Subcutaneous abdominal adipose tissue (tissue), 5 donors: ENCODE measurements around the gene GCNT4.

Experiments
- H3K27ac ChIP-seq: one replicate; pipeline ENCODE4 v1.7.0; 2013; ENCODE audit warnings: low read depth, mild to moderate bottlenecking, inconsistent platforms, low read length, moderate library complexity
- H3K27me3 ChIP-seq, 5 donors: one replicate each; pipeline ENCODE4 v1.7.0; 2013; ENCODE audit warnings: low read length in 5 of 5, inconsistent platforms in 1 of 5; ENCODE audit not compliant: control insufficient read depth in 5 of 5, insufficient read depth in 4 of 5
- H3K36me3 ChIP-seq, 5 donors: one replicate each; pipeline ENCODE4 v1.7.0; 2013; ENCODE audit warnings: low read length in 5 of 5; ENCODE audit not compliant: control insufficient read depth in 5 of 5, insufficient read depth in 5 of 5
- H3K4me1 ChIP-seq, 5 donors: one replicate each; pipeline ENCODE4 v1.7.0; 2013; ENCODE audit warnings: low read length in 5 of 5, mild to moderate bottlenecking in 3 of 5, moderate library complexity in 1 of 5; ENCODE audit not compliant: control insufficient read depth in 5 of 5, insufficient read depth in 5 of 5
- H3K4me3 ChIP-seq, 5 donors: one replicate each; pipeline ENCODE4 v1.7.0; 2013; ENCODE audit warnings: low read length in 5 of 5, low read depth in 1 of 5
- H3K9ac ChIP-seq, 5 donors: one replicate each; pipeline ENCODE4 v1.7.0; 2013; ENCODE audit warnings: low read length in 5 of 5, mild to moderate bottlenecking in 4 of 5, moderate library complexity in 3 of 5
- H3K9me3 ChIP-seq, 5 donors: one replicate each; pipeline ENCODE4 v1.7.0; 2013; ENCODE audit warnings: low read length in 5 of 5; ENCODE audit not compliant: control insufficient read depth in 5 of 5
- donor health status: healthy.
- donor health status: healthy.
- donor health status: healthy.
- donor health status: healthy.
- donor health status: healthy.

Gene GCNT4

DNA sequence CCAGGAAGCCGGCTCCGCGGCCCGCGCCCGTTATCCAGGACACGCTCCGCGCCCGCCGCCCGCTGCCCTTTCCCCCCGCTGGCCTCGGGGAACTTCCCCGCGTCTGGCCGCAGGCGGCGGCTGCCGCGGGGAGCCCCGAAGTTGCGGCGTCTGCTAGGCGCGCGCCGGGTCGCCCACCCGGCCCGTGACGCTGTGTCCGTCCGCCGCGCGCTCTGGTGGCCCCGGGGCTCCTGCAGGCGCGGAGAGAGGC, 621 bp upstream of the GCNT4 start:
- H3K36me3 ChIP-seq = no peaks in the 10 kb centered on the region
- H3K27ac ChIP-seq = peak overlapping the region; percentile 61
- peak overlapping the region in 3 of 5 donors; percentile 38 to 60 (median 60) for H3K9ac ChIP-seq
- H3K4me1 ChIP-seq = peaks cover 1 to 41% (median 18%) of the 10 kb centered on the region in 5 donors
- H3K27me3 ChIP-seq = peaks cover 0 to 15% (median 2%) of the 10 kb centered on the region in 5 donors
- H3K4me3 ChIP-seq = peak overlapping the region in 4 of 5 donors; percentile 74 to 87 (median 81)
- H3K9me3 ChIP-seq = no peaks in the 10 kb centered on the region

DNA sequence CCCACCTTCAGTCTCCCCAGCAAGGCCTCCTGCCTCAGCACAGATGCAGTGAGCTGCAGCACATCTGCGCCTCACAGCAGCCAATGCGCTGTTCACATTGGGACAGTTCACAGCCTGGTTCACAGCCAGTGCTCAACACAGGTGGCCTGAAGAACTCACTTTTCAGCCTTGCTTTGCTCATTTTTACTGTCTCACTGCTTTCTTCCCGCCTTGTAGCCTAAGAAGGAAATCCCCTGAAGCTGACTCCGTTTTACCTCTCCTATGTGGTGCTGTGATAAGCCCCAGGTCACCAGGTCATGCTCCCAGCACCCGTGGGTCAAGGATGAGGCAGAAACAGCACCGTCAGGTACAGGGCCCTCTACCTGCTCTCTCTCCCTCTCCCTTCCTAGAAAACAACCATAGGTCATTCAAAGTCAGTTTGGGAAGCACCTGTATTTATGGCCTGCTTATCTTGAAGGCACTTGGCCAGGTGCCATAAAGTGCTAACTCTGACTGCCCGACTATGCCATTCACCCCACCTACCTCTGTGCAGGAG, 1.1 kb downstream of the GCNT4 start:
- Histone ChIP-seq H3K9ac (no peak overlapping the region), H3K36me3 (peaks cover 0 to under 1% (median 0%) of the 10 kb centered on the region in 5 donors), H3K27ac (no peak overlapping the region), H3K4me3 (no peak overlapping the region), H3K27me3 (peaks cover 0 to 14% (median 2%) of the 10 kb centered on the region in 5 donors), H3K9me3 (no peaks in the 10 kb centered on the region), H3K4me1 (peaks cover 1 to 36% (median 18%) of the 10 kb centered on the region in 5 donors)

DNA sequence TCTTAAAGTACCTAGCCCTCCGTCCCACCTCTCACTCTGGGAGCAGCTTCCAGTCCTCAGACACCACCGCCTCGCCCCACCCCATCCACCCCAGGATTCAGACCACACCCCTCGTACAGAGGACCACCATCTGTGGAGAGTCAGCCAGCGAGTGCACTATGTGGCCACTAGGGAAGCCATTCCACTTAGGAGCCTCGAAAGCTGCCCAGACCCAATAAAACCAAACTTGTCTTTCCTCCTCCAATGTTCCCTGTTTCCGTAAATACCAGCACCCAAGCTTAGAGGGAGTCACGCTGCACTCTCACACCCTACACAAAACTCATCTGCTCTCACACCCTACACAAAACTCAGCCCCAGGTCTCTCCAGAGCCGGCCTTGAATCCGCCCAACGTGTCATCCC, 1.9 kb downstream of the GCNT4 start:
- no peak overlapping the region for H3K27ac ChIP-seq
- H3K9ac ChIP-seq = no peak overlapping the region
- H3K36me3 ChIP-seq = peaks cover 0 to 2% (median 0%) of the 10 kb centered on the region in 5 donors
- H3K4me1 ChIP-seq = peaks cover 1 to 36% (median 18%) of the 10 kb centered on the region in 5 donors
- H3K27me3 ChIP-seq = peaks cover 0 to 9% (median 0%) of the 10 kb centered on the region in 5 donors
- H3K4me3 ChIP-seq = no peak overlapping the region
- H3K9me3 ChIP-seq = no peaks in the 10 kb centered on the region

DNA sequence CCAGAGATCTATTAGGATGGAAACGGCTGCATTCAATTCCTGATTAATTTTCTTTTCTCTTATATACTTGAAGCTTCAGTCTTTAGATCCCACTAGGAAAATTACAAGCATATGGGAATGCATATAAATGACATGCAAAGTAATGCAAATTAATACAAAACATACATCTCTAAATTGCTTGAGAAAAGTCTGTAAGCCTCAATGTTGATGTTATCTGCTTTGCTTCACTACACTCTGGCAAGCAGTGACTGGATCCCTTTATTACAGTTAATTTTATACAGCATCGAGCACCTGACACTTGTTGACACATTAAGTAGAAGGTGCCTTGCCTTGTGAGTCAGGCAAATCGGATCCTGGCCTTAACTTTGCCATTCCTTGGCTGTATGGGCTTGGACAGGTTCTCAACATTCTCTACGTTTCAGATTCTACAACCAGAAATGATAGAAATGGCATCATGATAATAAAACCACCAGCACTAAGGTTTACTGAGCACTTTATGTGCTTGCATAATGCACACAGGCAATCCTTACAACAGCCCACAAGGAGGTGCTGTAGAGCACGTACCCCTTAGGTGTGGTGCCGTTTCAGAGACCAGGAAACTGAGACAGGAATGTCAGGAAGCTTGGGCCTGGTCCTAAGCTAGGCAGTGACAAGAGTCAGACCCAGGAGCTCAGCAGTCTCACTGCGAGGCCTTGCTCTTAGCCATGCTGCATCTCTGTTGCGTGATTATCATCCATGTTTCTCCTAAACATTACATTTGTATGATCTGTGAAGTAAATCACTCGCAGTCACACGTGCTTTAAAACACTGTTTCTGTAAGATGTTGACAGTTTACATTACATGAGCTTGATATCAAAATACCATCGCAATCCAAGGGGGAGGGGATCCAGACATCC, 2.7 kb downstream of the GCNT4 start:
- Histone ChIP-seq H3K27me3 (peaks cover 0 to 9% (median 0%) of the 10 kb centered on the region in 5 donors), H3K27ac (no peak overlapping the region), H3K4me1 (peaks cover 1 to 35% (median 18%) of the 10 kb centered on the region in 5 donors), H3K9me3 (no peaks in the 10 kb centered on the region), H3K4me3 (no peak overlapping the region), H3K36me3 (peaks cover 0 to 2% (median 0%) of the 10 kb centered on the region in 5 donors), H3K9ac (no peak overlapping the region)

DNA sequence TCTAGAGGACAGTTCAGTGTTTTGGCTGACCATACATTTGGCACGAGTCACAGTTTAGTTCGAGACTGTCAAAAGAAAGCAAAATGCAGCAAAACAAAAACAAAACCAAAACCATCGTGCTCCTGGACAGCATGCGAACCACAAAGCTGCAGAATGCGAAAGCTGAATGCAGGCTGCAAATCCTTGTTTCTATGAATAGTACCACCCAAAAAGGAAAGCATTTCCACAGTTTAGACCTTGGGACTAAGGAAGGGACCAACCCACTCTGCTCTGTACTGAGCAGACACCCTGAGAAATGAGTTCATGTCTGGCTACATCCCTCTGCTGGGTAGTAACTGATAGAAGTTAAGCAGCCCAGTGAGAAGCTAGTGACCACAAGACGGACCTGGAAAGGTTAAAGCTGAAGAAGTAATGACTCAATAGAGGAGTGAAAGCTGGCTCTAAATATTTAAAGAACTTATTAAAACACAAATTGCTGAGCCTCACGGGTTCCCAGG, 3.9 kb downstream of the GCNT4 start:
- Histone ChIP-seq H3K4me1 (peaks cover 0 to 23% (median 6%) of the 10 kb centered on the region in 5 donors), H3K9ac (no peak overlapping the region), H3K9me3 (no peaks in the 10 kb centered on the region), H3K36me3 (peaks cover 0 to 2% (median 0%) of the 10 kb centered on the region in 5 donors), H3K27ac (no peak overlapping the region), H3K27me3 (peaks cover 0 to 6% (median 0%) of the 10 kb centered on the region in 5 donors), H3K4me3 (peak overlapping the region in 4 of 5 donors; percentile 31 to 64 (median 50))

DNA sequence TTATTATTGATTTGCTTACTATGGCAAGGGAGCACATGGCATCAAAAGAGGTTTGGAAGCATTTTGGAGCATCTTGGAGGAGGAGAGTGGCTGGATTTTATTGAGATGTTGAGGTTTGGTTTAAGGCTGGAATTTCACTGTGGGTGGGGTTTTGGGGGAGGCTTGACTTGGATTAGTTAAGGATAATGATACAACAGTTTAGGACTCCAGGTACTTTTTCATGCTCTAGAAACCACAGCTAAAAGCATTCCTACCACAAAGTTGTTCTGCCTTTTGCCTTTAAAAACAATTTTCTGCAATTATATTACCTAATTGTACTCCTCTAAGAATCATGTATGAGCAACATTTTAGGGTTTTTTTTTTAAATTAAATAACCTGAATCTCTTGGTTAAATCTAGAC, 5.0 kb downstream of the GCNT4 start:
- H3K9me3 ChIP-seq = no peaks in the 10 kb centered on the region
- no peak overlapping the region for H3K9ac ChIP-seq
- peaks cover 0 to 13% (median 4%) of the 10 kb centered on the region in 5 donors for H3K4me1 ChIP-seq
- no peak overlapping the region for H3K4me3 ChIP-seq
- H3K36me3 ChIP-seq = peaks cover 0 to 2% (median 0%) of the 10 kb centered on the region in 5 donors
- H3K27me3 ChIP-seq = peaks cover 0 to 6% (median 0%) of the 10 kb centered on the region in 5 donors
- H3K27ac ChIP-seq = no peak overlapping the region

DNA sequence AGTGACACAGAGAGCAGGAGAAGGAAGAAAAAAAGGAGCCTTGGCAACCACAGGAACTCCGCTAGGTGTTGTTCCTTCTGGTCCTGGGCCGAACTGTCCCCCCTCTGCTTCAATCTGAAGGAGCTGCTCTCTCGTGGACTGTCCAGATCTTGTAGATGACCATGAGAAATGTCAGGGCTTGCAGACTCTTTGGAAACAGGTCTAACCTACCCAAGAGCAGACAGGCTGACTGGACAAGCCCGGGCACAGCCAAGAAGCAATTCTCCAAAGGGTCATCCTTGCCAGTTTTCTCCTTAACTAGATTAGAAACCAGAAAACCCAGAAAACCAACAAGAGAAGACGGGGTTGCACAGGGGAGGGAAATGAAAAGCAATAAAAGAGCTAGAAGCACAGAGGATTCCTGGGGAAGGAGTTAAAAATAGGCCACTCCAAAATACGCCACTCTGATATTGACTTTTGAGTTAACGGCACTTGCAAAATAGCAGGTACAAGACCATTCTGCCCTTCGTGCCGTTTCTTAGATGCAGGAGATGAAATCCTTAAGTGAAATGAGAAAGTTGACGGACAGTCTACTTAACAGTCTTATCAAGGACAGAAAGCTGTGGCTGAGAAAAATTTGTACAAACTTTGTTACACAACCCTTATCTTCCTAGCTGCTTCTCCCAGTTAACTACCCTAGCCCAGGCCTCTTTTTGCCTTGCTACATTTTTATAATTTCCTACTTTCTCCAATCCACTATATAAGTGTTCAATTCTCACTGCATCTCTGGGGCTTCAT, 5.8 kb downstream of the GCNT4 start:
- Histone ChIP-seq H3K4me3 (no peak overlapping the region), H3K36me3 (peaks cover 0 to 2% (median 0%) of the 10 kb centered on the region in 5 donors), H3K27ac (no peak overlapping the region), H3K27me3 (peaks cover 0 to 6% (median 0%) of the 10 kb centered on the region in 5 donors), H3K9me3 (no peaks in the 10 kb centered on the region), H3K4me1 (peaks cover 0 to 7% (median 0%) of the 10 kb centered on the region in 5 donors), H3K9ac (no peak overlapping the region)

DNA sequence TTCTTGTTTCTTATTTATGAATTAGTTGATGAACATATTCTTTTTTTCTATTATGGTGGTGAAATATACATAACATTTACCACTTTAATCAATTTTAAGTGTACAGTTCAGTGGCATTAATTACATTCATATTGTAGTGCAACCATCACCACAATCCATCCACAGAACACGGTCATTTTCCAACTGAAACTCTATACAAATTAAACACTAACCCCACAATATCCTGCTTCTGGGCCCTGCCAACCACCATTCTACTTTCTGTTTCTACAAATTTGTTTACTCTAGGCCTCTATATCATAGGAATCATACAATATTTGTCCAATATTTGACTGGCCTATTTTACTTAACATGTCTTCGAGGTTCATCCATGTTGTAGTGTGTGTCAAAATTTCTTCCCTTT, 7.3 kb downstream of the GCNT4 start:
- Histone ChIP-seq H3K36me3 (peaks cover 0 to 2% (median 0%) of the 10 kb centered on the region in 5 donors), H3K9ac (no peak overlapping the region), H3K4me3 (no peak overlapping the region), H3K27ac (no peak overlapping the region), H3K9me3 (no peaks in the 10 kb centered on the region), H3K4me1 (peaks cover 0 to 4% (median 0%) of the 10 kb centered on the region in 5 donors), H3K27me3 (no peaks in the 10 kb centered on the region)

DNA sequence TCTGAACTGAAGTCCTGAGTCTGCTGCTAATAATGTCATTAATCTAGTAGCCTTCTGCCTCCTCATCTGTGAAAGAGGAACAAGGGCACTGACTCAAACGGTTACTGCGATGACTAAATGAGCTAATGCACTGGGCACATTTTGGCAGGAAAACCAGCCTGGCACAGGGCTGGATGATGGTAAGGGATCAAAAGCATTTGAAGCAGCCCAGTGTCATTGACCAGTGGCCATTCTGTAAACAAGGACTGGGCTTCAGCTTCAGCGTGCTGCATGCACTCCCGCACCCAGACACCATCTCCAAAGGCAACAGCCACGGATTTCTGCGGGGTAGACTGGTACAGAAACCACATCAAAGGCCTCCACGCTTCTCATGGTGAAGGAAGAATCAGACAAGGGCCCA, 8.0 kb downstream of the GCNT4 start:
- H3K27ac ChIP-seq = no peak overlapping the region
- no peak overlapping the region for H3K4me3 ChIP-seq
- H3K36me3 ChIP-seq = peaks cover 0 to 2% (median 0%) of the 10 kb centered on the region in 5 donors
- no peak overlapping the region for H3K9ac ChIP-seq
- peaks cover 0 to 4% (median 0%) of the 10 kb centered on the region in 5 donors for H3K4me1 ChIP-seq
- no peaks in the 10 kb centered on the region for H3K9me3 ChIP-seq
- H3K27me3 ChIP-seq = no peaks in the 10 kb centered on the region
